ENCODE results near the gene TMEM253. TPM values are rescaled to one million over a fixed set of nuclear protein-coding genes. Genes with fewer than 3 reads are reported as not detected.

TMEM253 gene
- total RNA-seq, 1 experiment from 2014 or later: 0.11 TPM

GRCh38 chr14:21097636-21098075 lies 3.2 kb upstream of the TMEM253 start:
- in situ Hi-C loops (cut with HindIII; ENCODE audit: low pct_unique_long_range_greater_than_20kb, low sequenced_read_pairs): no loop called here
- DNase-seq (ENCODE audit: low read depth, low spot score): no peak

- peak; percentile 44 for DNase-seq (ENCODE audit: low read depth, low spot score)
- in situ Hi-C loops (cut with HindIII; ENCODE audit: low pct_unique_long_range_greater_than_20kb, low sequenced_read_pairs): no loop called here
Measured at GRCh38 chr14:21098076-21098891, 2.6 kb upstream of the TMEM253 start, which contains the start of gene ZNF219. Gene ZNF219 (minus strand): TSS chr14:21098655. CDS start chr14:21093591, 5,064 bp downstream.

- in situ Hi-C loops (cut with HindIII; ENCODE audit: low pct_unique_long_range_greater_than_20kb, low sequenced_read_pairs): no loop called here
- DNase-seq (ENCODE audit: low read depth, low spot score): no peak
Measured at GRCh38 chr14:21098892-21099595, 1.8 kb upstream of the TMEM253 start.

GRCh38 chr14:21099596-21099985 lies 1.3 kb upstream of the TMEM253 start:
- in situ Hi-C loops (cut with HindIII; ENCODE audit: low pct_unique_long_range_greater_than_20kb, low sequenced_read_pairs): no loop called here
- no peak for DNase-seq (ENCODE audit: low read depth, low spot score)

GRCh38 chr14:21101802-21102413 lies 1.0 kb downstream of the TMEM253 start:
- DNase-seq (ENCODE audit: low read depth, low spot score): no peak
- in situ Hi-C loops (cut with HindIII; ENCODE audit: low pct_unique_long_range_greater_than_20kb, low sequenced_read_pairs): no loop called here

- in situ Hi-C loops (cut with HindIII; ENCODE audit: low pct_unique_long_range_greater_than_20kb, low sequenced_read_pairs): no loop called here
- DNase-seq (ENCODE audit: low read depth, low spot score): no peak
Measured at GRCh38 chr14:21102521-21103410, 1.9 kb downstream of the TMEM253 start.

- in situ Hi-C loops (cut with HindIII; ENCODE audit: low pct_unique_long_range_greater_than_20kb, low sequenced_read_pairs): no loop called here
Measured at GRCh38 chr14:21103411-21103709, 2.5 kb downstream of the TMEM253 start.

GRCh38 chr14:21103710-21104447 lies 3.0 kb downstream of the TMEM253 start:
- peak; percentile 96 for DNase-seq (ENCODE audit: low read depth, low spot score)

More at GRCh38 chr14:21103411-21103709, 2.5 kb downstream of the TMEM253 start:
- DNase-seq (ENCODE audit: low read depth, low spot score): no peak

GRCh38 chr14:21104448-21105060 lies 3.7 kb downstream of the TMEM253 start:
- in situ Hi-C loops (cut with HindIII; ENCODE audit: low pct_unique_long_range_greater_than_20kb, low sequenced_read_pairs): no loop called here
- DNase-seq (ENCODE audit: low read depth, low spot score): peak; percentile 84

More at GRCh38 chr14:21103710-21104447, 3.0 kb downstream of the TMEM253 start:
- in situ Hi-C loops (cut with HindIII; ENCODE audit: low pct_unique_long_range_greater_than_20kb, low sequenced_read_pairs): no loop called here

GRCh38 chr14:21105095-21105494 lies 4.2 kb downstream of the TMEM253 start:
- in situ Hi-C loops (cut with HindIII; ENCODE audit: low pct_unique_long_range_greater_than_20kb, low sequenced_read_pairs): no loop called here
- no peak for DNase-seq (ENCODE audit: low read depth, low spot score)

GRCh38 chr14:21106176-21106497 lies 5.3 kb downstream of the TMEM253 start:
- in situ Hi-C loops (cut with HindIII; ENCODE audit: low pct_unique_long_range_greater_than_20kb, low sequenced_read_pairs): no loop called here
- peak; percentile 77 for DNase-seq (ENCODE audit: low read depth, low spot score)

GRCh38 chr14:21106498-21107282 lies 5.8 kb downstream of the TMEM253 start:
- in situ Hi-C loops (cut with HindIII; ENCODE audit: low pct_unique_long_range_greater_than_20kb, low sequenced_read_pairs): no loop called here

GRCh38 chr14:21107283-21107800 lies 6.5 kb downstream of the TMEM253 start:
- in situ Hi-C loops (cut with HindIII; ENCODE audit: low pct_unique_long_range_greater_than_20kb, low sequenced_read_pairs): no loop called here
- no peak for DNase-seq (ENCODE audit: low read depth, low spot score)

More at GRCh38 chr14:21106498-21107282, 5.8 kb downstream of the TMEM253 start:
- DNase-seq (ENCODE audit: low read depth, low spot score): peak; percentile 87

GRCh38 chr14:21108791-21109190 lies 7.9 kb downstream of the TMEM253 start:
- DNase-seq (ENCODE audit: low read depth, low spot score): no peak
- in situ Hi-C loops (cut with HindIII; ENCODE audit: low pct_unique_long_range_greater_than_20kb, low sequenced_read_pairs): no loop called here

- no peak for DNase-seq (ENCODE audit: low read depth, low spot score)
- in situ Hi-C loops (cut with HindIII; ENCODE audit: low pct_unique_long_range_greater_than_20kb, low sequenced_read_pairs): no loop called here
Measured at GRCh38 chr14:21109377-21110138, 8.7 kb downstream of the TMEM253 start.
